H1 (cell line): ENCODE data around the gene PDSS1. TPM values are rescaled to one million over a fixed set of nuclear protein-coding genes. Genes with fewer than 3 reads are reported as not detected.
"Not testable (repeated sequence)": the region's sequence is repeated elsewhere in the genome, so short reads cannot be mapped to it uniquely, and the experiment has no call there.

Source experiments
- CTCF ChIA-PET: fragments of 300-600 bp; sonication (Branson Sonifier 250); formaldehyde crosslinking; loops from one replicate; lab custom pipeline; 2021; ENCODE audit not compliant: partially characterized antibody; lab: Charles Lee
- POLR2A ChIA-PET: fragments of 300-600 bp; sonication (Branson Sonifier 250); formaldehyde crosslinking; loops from one replicate; lab custom pipeline; 2021; ENCODE audit warnings: inconsistent platforms; ENCODE audit not compliant: partially characterized antibody; lab: Charles Lee
- DNase-seq, 2 experiments: peaks; one replicate each; pipeline versions ENCODE4 v3.0.0 to v3.0.0-alpha.2; 2010 to 2022; ENCODE audit warnings: low spot score in 2 of 2, low read depth in 1 of 2, mixed read lengths in 1 of 2
- FAIRE-seq: peaks from 2 replicates; lab custom pipeline; 2011; peaks lifted over from hg19 to GRCh38; lab: Jason Lieb, UNC
- H2AFZ ChIP-seq: 2 replicates; pipeline ENCODE4 v1.8.1; 2012; ENCODE audit warnings: low read length, inconsistent platforms
- H2AK5ac ChIP-seq: 2 replicates; pipeline ENCODE4 v1.6.1; 2013; ENCODE audit warnings: low read depth, low read length
- H2BK120ac ChIP-seq: replicated peaks from 2 replicates; pipeline ENCODE3; 2013; ENCODE audit warnings: low read depth, low read length, inconsistent platforms
- H2BK12ac ChIP-seq: 2 replicates; pipeline ENCODE4 v1.6.1; 2013; ENCODE audit warnings: low read depth, low read length
- H2BK15ac ChIP-seq: 2 replicates; pipeline ENCODE4 v1.6.1; 2013; ENCODE audit warnings: low read length
- H2BK20ac ChIP-seq: 2 replicates; pipeline ENCODE4 v1.6.1; 2013; ENCODE audit warnings: low read length
- H2BK5ac ChIP-seq: 2 replicates; pipeline ENCODE4 v1.6.1; 2013; ENCODE audit warnings: low read depth, low read length
- H3K14ac ChIP-seq: 2 replicates; pipeline ENCODE4 v1.6.1; 2013; ENCODE audit warnings: inconsistent platforms; ENCODE audit not compliant: insufficient read length
- H3K18ac ChIP-seq: 2 replicates; pipeline ENCODE4 v1.6.1; 2013; ENCODE audit warnings: low read length; ENCODE audit errors: extremely low read depth
- H3K23ac ChIP-seq: 2 replicates; pipeline ENCODE4 v1.6.1; 2013; ENCODE audit warnings: inconsistent platforms; ENCODE audit not compliant: insufficient read length
- H3K23me2 ChIP-seq: 2 replicates; pipeline ENCODE4 v1.6.1; 2013; ENCODE audit warnings: low read depth, low read length
- H3K27ac ChIP-seq: 2 replicates; pipeline ENCODE4 v1.6.1; 2011; ENCODE audit warnings: low read depth, low read length, inconsistent platforms
- H3K27me3 ChIP-seq, 4 experiments: replicated peaks in 1 of 4; 1 replicate in 1 of 4; 2 replicates in 3 of 4; pipeline versions ENCODE4 v1.6.1 to v1.8.1; 2011 to 2013; ENCODE audit warnings: low read length in 3 of 4, mild to moderate bottlenecking in 3 of 4, inconsistent platforms in 2 of 4, mixed read lengths in 2 of 4, moderate library complexity in 1 of 4; ENCODE audit not compliant: control insufficient read depth in 3 of 4, insufficient read depth in 3 of 4; ENCODE audit errors: extremely low read depth in 1 of 4
- H3K36me3 ChIP-seq, 4 experiments: 2 replicates each; pipeline versions ENCODE4 v1.6.1 to v1.8.1; 2011 to 2013; ENCODE audit warnings: mild to moderate bottlenecking in 4 of 4, low read length in 3 of 4, moderate library complexity in 2 of 4, control low read depth in 1 of 4, inconsistent platforms in 1 of 4; ENCODE audit not compliant: insufficient read depth in 4 of 4, control insufficient read depth in 2 of 4
- H3K4ac ChIP-seq: replicated peaks from 2 replicates; pipeline ENCODE3; 2013; ENCODE audit warnings: low read length, low read depth, mixed read lengths, inconsistent platforms; ENCODE audit not compliant: insufficient read length
- H3K4me1 ChIP-seq, 4 experiments: replicated peaks in 1 of 4; 1 replicate in 1 of 4; 2 replicates in 3 of 4; pipeline versions ENCODE4 v1.6.1 to v1.8.1; 2011 to 2013; ENCODE audit warnings: low read length in 3 of 4, inconsistent platforms in 2 of 4, mixed read lengths in 1 of 4; ENCODE audit not compliant: insufficient read depth in 4 of 4, control insufficient read depth in 3 of 4
- H3K4me2 ChIP-seq, 2 experiments: 2 replicates each; pipeline versions ENCODE4 v1.6.1 to v1.8.1; 2011 to 2013; ENCODE audit warnings: low read depth in 2 of 2, low read length in 2 of 2, control low read depth in 1 of 2, inconsistent platforms in 1 of 2, mild to moderate bottlenecking in 1 of 2; ENCODE audit not compliant: insufficient read depth in 1 of 2
- H3K4me3 ChIP-seq, 4 experiments: fragments of 200-600, 300-600 bp in 1 of 4; sonication (generic), shearing (Covaris generic), sonication (Bioruptor Twin) in 1 of 4; 2 replicates each; pipeline versions ENCODE4 v1.5.1 to v1.8.1; 2011 to 2016; ENCODE audit warnings: low read length in 4 of 4, low read depth in 3 of 4, control low read depth in 2 of 4, inconsistent platforms in 2 of 4, mild to moderate bottlenecking in 2 of 4, mixed read lengths in 1 of 4, moderate library complexity in 1 of 4; ENCODE audit not compliant: insufficient read depth in 2 of 4; ENCODE audit errors: extremely low read depth in 1 of 4
- H3K56ac ChIP-seq: replicated peaks from 2 replicates; pipeline ENCODE3; 2013; ENCODE audit warnings: low read depth, mild to moderate bottlenecking, mixed read lengths, low read length, inconsistent platforms; ENCODE audit not compliant: insufficient read length
- H3K79me1 ChIP-seq: 2 replicates; pipeline ENCODE4 v1.6.1; 2013; ENCODE audit warnings: low read depth, low read length, control low read depth
- H3K79me2 ChIP-seq, 2 experiments: 2 replicates each; pipeline versions ENCODE4 v1.6.1 to v1.8.1; 2012 to 2013; ENCODE audit warnings: low read length in 2 of 2, mild to moderate bottlenecking in 2 of 2, inconsistent platforms in 1 of 2; ENCODE audit not compliant: insufficient read depth in 2 of 2, control insufficient read depth in 1 of 2
- H3K9ac ChIP-seq, 4 experiments: replicated peaks in 1 of 4; 1 replicate in 1 of 4; 2 replicates in 3 of 4; pipeline versions ENCODE4 v1.6.1 to v1.8.1; 2011 to 2013; ENCODE audit warnings: low read depth in 3 of 4, low read length in 3 of 4, control low read depth in 2 of 4, mild to moderate bottlenecking in 2 of 4, moderate library complexity in 2 of 4, inconsistent platforms in 1 of 4; ENCODE audit errors: extremely low read depth in 1 of 4
- H3K9me3 ChIP-seq, 2 experiments: 2 replicates each; pipeline versions ENCODE4 v1.6.1 to v1.8.1; 2012 to 2013; ENCODE audit warnings: mild to moderate bottlenecking in 2 of 2, moderate library complexity in 2 of 2, control low read depth in 1 of 2, inconsistent platforms in 1 of 2, low read depth in 1 of 2, low read length in 1 of 2, mixed read lengths in 1 of 2; ENCODE audit not compliant: insufficient read depth in 2 of 2
- H4K20me1 ChIP-seq, 2 experiments: replicated peaks in 1 of 2; 2 replicates each; pipeline versions ENCODE3 to v1.8.1; 2011 to 2013; ENCODE audit warnings: inconsistent platforms in 2 of 2, low read length in 2 of 2, mild to moderate bottlenecking in 1 of 2; ENCODE audit not compliant: insufficient read depth in 2 of 2, control insufficient read depth in 1 of 2
- H4K5ac ChIP-seq: 2 replicates; pipeline ENCODE4 v1.6.1; 2013; ENCODE audit warnings: low read length, low read depth, mixed read lengths, inconsistent platforms; ENCODE audit not compliant: insufficient read length
- H4K8ac ChIP-seq: 2 replicates; pipeline ENCODE4 v1.8.0; 2013; ENCODE audit warnings: mild to moderate bottlenecking, moderate library complexity, low read length, inconsistent platforms; ENCODE audit not compliant: insufficient read depth; ENCODE audit errors: extremely low read depth
- H4K91ac ChIP-seq: replicated peaks from 2 replicates; pipeline ENCODE3; 2013; ENCODE audit warnings: low read length, mixed read lengths, inconsistent platforms; ENCODE audit not compliant: insufficient read length
- WGBS, 2 experiments: shearing (Covaris generic) in 1 of 2; methylation state at CpG; one replicate each; pipeline versions ENCODE4 v1.1.6 to v1.1.7; 2013 to 2015; ENCODE audit warnings: low lambda C conversion rate in 2 of 2, mixed read lengths in 2 of 2, inconsistent platforms in 1 of 2, low coverage in 1 of 2, missing lambda C conversion rate in 1 of 2; ENCODE audit not compliant: insufficient replicate concordance in 2 of 2, insufficient coverage in 1 of 2, insufficient read length in 1 of 2; ENCODE audit errors: extremely low coverage in 1 of 2, missing lambda C conversion rate in 1 of 2; 5-methylcytosine and 5-hydroxymethylcytosine counted together
- polyA plus RNA-seq, 7 experiments: library from polyadenylated mRNA; depleted of rRNA in 3 of 7; stranded (reverse) in 5 of 7; unstranded in 2 of 7; fragments of >200 nt in 5 of 7; fragments of 200-250 nt in 2 of 7; gene quantifications; 1 replicate in 5 of 7; 2 replicates in 1 of 7; 4 replicates in 1 of 7; pipeline versions ENCODE4 v1.2.1 to v1.2.3, GENCODE V29; 2011 to 2013; ENCODE audit warnings: missing spikeins in 2 of 7, mixed read lengths in 2 of 7
- total RNA-seq: library from RNA; stranded (reverse); fragmentation: NEBNext Ultra II Directional; extraction: Animal tissue kit (Norgen Biotek cat#: 25700); gene quantifications from 2 replicates; pipeline ENCODE4 v1.2.1, GENCODE V29; 2021

Gene PDSS1
- total and polyA plus RNA-seq, 2 of the 8 experiments (the other 6 are each of a cell fraction or from before 2014, with no cell fraction given) = 21.3 to 26.0 TPM

GRCh38 chr10:26694536-26694935 is 3.0 kb upstream of the PDSS1 start:
- H2BK12ac ChIP-seq, H3K27ac ChIP-seq, H2BK120ac ChIP-seq, H3K23ac ChIP-seq, H2BK20ac ChIP-seq, H4K5ac ChIP-seq, H3K79me1 ChIP-seq, H3K4me2 ChIP-seq, H2BK5ac ChIP-seq, H3K14ac ChIP-seq, FAIRE-seq, H3K9me3 ChIP-seq, H3K4me1 ChIP-seq, H3K9ac ChIP-seq, H4K91ac ChIP-seq, H3K18ac ChIP-seq, H3K27me3 ChIP-seq, H3K56ac ChIP-seq, H4K8ac ChIP-seq, H2AK5ac ChIP-seq, H3K4ac ChIP-seq, H3K36me3 ChIP-seq, DNase-seq, H3K4me3 ChIP-seq, H2BK15ac ChIP-seq, POLR2A ChIA-PET, H4K20me1 ChIP-seq, H2AFZ ChIP-seq, H3K23me2 ChIP-seq: not testable (repeated sequence)
- H3K79me2 ChIP-seq = peaks cover 1 to 17% of the 10 kb centered on the region in 2 experiments
- CTCF ChIA-PET = interaction anchor here (2.1 kb wide), 1 partner anchor 10 kb away, joined by 4 read pairs; no protein-coding TSS in a partner anchor
- WGBS, 2 experiments = 90% methylated on average over 4 of the region's 4 CpGs; no CpG with 5 or more reads in 1 of the 2 experiments
